Measurements from ENCODE around the gene FSIP1.

DNA sequence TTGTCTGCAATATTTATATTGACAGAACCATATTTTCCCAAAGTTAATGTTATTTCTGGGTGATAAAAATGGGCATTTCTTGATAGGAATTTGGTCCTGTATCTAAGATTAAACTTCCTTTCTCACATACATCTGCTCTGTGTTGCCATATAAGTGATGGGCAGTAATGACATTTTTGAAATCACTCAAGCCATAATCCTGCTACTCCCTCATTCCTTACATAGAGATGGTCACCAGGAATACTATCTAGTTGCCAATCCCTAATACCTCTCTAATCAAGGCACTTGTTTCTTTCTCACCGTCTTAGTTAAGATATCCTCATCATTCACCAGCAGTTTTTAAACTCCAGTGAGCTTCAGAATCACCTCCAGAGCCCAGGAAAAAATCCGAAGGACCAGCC lies 68.4 kb downstream of the FSIP1 start:
- TF ChIP-seq, protein P1, sequence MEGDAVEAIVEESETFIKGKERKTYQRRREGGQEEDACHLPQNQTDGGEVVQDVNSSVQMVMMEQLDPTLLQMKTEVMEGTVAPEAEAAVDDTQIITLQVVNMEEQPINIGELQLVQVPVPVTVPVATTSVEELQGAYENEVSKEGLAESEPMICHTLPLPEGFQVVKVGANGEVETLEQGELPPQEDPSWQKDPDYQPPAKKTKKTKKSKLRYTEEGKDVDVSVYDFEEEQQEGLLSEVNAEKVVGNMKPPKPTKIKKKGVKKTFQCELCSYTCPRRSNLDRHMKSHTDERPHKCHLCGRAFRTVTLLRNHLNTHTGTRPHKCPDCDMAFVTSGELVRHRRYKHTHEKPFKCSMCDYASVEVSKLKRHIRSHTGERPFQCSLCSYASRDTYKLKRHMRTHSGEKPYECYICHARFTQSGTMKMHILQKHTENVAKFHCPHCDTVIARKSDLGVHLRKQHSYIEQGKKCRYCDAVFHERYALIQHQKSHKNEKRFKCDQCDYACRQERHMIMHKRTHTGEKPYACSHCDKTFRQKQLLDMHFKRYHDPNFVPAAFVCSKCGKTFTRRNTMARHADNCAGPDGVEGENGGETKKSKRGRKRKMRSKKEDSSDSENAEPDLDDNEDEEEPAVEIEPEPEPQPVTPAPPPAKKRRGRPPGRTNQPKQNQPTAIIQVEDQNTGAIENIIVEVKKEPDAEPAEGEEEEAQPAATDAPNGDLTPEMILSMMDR (IDR thresholded peaks at IDR 0.05) = no peak
- TF ChIP-seq POLR2A (IDR thresholded peaks at IDR 0.05; ENCODE audit: low read depth) = no peak
